ENCODE measurements around the gene VGLL4.

DNA sequence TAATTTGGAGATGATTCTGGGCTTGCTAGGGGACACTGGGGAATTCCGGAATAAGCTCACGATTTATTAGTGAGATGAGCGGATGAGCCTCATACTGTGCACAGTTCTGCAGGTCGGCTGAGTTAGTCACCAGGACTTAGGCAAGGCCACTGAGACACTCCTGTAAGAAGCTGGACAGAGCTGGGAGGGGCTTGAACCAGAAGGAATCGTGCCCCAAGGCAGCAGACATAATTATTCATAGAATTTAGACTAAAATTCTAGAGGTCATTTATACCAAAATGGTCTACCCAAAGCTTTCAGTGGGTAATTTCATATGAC, 121.4 kb downstream of the VGLL4 start:
- TF ChIP-seq EZH2phosphoT487 (IDR thresholded peaks at IDR 0.05; ENCODE audit: insufficient read depth, low read depth) (no peak), EZH2 (IDR thresholded peaks at IDR 0.05; ENCODE audit: insufficient read depth, poor library complexity, severe bottlenecking) (no peak)

Measured in GM23248 (cell line).